Endodermal cell (in vitro differentiated cells): Measurements from ENCODE around the gene NOS1. TPM values are rescaled to one million over a fixed set of nuclear protein-coding genes. Genes with fewer than 3 reads are reported as not detected.
A peak's percentile ranks its signal among the peaks of the same experiment; 100 is the strongest.
"Not testable (repeated sequence)": the region's sequence is repeated elsewhere in the genome, so short reads cannot be mapped to it uniquely, and the experiment has no call there.

Experiments used
- DNase-seq: peaks from one replicate; pipeline ENCODE4 v3.0.0-alpha.2; 2017
- H3K27ac ChIP-seq: 2 replicates; pipeline ENCODE4 v1.5.1; 2013; ENCODE audit warnings: mild to moderate bottlenecking, low read depth, low read length, moderate library complexity
- H3K27me3 ChIP-seq: 2 replicates; pipeline ENCODE4 v1.6.1; 2013; ENCODE audit warnings: mild to moderate bottlenecking, low read length, moderate library complexity; ENCODE audit not compliant: insufficient read depth, control insufficient read depth, poor library complexity, severe bottlenecking
- H3K36me3 ChIP-seq: 2 replicates; pipeline ENCODE4 v1.7.0; 2013; ENCODE audit warnings: mild to moderate bottlenecking, low read length, moderate library complexity; ENCODE audit not compliant: control insufficient read depth, insufficient read depth
- H3K4me1 ChIP-seq: one replicate; pipeline ENCODE4 v1.7.0; 2013; ENCODE audit warnings: low read length; ENCODE audit not compliant: control insufficient read depth, insufficient read depth
- H3K4me3 ChIP-seq: 2 replicates; pipeline ENCODE4 v1.5.1; 2013; ENCODE audit warnings: mild to moderate bottlenecking, low read length, moderate library complexity
- H3K9ac ChIP-seq: 2 replicates; pipeline ENCODE4 v1.6.1; 2013; ENCODE audit warnings: mild to moderate bottlenecking, low read length, moderate library complexity; ENCODE audit not compliant: poor library complexity, severe bottlenecking; ENCODE audit errors: extremely low read depth
- H3K9me3 ChIP-seq: 2 replicates; pipeline ENCODE4 v1.6.1; 2013; ENCODE audit warnings: mild to moderate bottlenecking, low read length, moderate library complexity; ENCODE audit not compliant: control insufficient read depth
- H3K27ac Mint-ChIP-seq: 2 replicates; pipeline ENCODE4 v1.8.0; 2020; ENCODE audit warnings: mixed read lengths
- H3K27me3 Mint-ChIP-seq: 2 replicates; pipeline ENCODE4 v1.8.0; 2021; ENCODE audit warnings: mild to moderate bottlenecking, mixed read lengths; ENCODE audit not compliant: insufficient read depth
- H3K36me3 Mint-ChIP-seq: 2 replicates; pipeline ENCODE4 v1.8.0; 2020; ENCODE audit warnings: low read depth, mixed read lengths
- H3K4me1 Mint-ChIP-seq: 2 replicates; pipeline ENCODE4 v1.8.0; 2020; ENCODE audit warnings: mixed read lengths
- H3K4me3 Mint-ChIP-seq: 2 replicates; pipeline ENCODE4 v1.8.0; 2020; ENCODE audit warnings: mild to moderate bottlenecking, moderate library complexity, mixed read lengths
- H3K9me3 Mint-ChIP-seq: 2 replicates; pipeline ENCODE4 v1.8.0; 2020; ENCODE audit warnings: mild to moderate bottlenecking, mixed read lengths
- WGBS, 2 experiments: methylation state at CpG; one replicate each; pipeline versions ENCODE4 v1.1.5 to v1.1.7; 2013; ENCODE audit warnings: missing lambda C conversion rate in 2 of 2, mixed read lengths in 1 of 2; ENCODE audit not compliant: insufficient coverage in 1 of 2, insufficient read length in 1 of 2; 5-methylcytosine and 5-hydroxymethylcytosine counted together
- total RNA-seq, 2 donors: library from RNA; stranded (reverse); fragmentation: NEBNext Ultra II Directional in 1 of 2; extraction: Animal tissue kit (Norgen Biotek cat#: 25700) in 1 of 2; gene quantifications; 2 replicates in 1 of 2; 3 replicates in 1 of 2; pipeline ENCODE4 v1.2.1, GENCODE V29; 2021
- TF ChIP-seq, protein P1 (sequence below): fragments of 200-600 bp; sonication (generic); conservative IDR thresholded peaks from 2 replicates; pipeline ENCODE4 v1.5.0; 2021; ENCODE audit warnings: antibody characterized with exemption, mild to moderate bottlenecking

The NOS1 gene
- total RNA-seq, 2 donors from 2014 or later: 0.33 to 0.88 TPM

DNA sequence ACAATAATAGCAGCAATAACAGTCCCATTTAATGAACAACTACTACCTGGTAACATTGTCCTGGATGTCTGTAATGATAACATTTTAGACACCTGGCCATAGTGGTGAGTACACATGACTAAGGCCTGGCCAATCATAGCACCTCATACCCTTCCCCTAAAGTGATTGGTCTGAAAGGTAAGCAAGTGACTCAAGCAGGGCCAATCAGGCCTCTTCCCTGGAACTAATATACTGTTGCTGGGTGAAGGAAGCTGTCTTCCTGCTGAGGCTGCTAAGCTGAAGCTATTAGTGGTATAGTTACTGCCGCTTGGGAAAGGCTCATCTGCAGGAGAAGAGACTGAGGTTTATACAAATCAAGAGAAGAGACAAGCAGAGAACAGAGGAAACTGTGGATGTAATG, 18.7 kb upstream of the NOS1 start:
- H3K4me3 Mint-ChIP-seq: no peak overlapping the region
- no peak overlapping the region for H3K4me3 ChIP-seq
- H3K27ac ChIP-seq: no peak overlapping the region
- DNase-seq: no peak
- peaks cover 3% of the 10 kb centered on the region for H3K27me3 ChIP-seq
- no peaks in the 10 kb centered on the region for H3K4me1 ChIP-seq
- TF ChIP-seq, protein P1, sequence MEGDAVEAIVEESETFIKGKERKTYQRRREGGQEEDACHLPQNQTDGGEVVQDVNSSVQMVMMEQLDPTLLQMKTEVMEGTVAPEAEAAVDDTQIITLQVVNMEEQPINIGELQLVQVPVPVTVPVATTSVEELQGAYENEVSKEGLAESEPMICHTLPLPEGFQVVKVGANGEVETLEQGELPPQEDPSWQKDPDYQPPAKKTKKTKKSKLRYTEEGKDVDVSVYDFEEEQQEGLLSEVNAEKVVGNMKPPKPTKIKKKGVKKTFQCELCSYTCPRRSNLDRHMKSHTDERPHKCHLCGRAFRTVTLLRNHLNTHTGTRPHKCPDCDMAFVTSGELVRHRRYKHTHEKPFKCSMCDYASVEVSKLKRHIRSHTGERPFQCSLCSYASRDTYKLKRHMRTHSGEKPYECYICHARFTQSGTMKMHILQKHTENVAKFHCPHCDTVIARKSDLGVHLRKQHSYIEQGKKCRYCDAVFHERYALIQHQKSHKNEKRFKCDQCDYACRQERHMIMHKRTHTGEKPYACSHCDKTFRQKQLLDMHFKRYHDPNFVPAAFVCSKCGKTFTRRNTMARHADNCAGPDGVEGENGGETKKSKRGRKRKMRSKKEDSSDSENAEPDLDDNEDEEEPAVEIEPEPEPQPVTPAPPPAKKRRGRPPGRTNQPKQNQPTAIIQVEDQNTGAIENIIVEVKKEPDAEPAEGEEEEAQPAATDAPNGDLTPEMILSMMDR: no peak
- no peak overlapping the region for H3K27ac Mint-ChIP-seq
- H3K9me3 Mint-ChIP-seq: peaks cover 10% of the 10 kb centered on the region
- H3K36me3 ChIP-seq: no peaks in the 10 kb centered on the region
- no peak overlapping the region for H3K9ac ChIP-seq
- H3K27me3 Mint-ChIP-seq: peaks cover 17% of the 10 kb centered on the region
- H3K36me3 Mint-ChIP-seq: no peaks in the 10 kb centered on the region
- no peaks in the 10 kb centered on the region for H3K9me3 ChIP-seq
- whole genome bisulfite sequencing, 2 experiments: 79 to 86% methylated on average over 1 of the region's 1 CpG
- no peaks in the 10 kb centered on the region for H3K4me1 Mint-ChIP-seq

DNA sequence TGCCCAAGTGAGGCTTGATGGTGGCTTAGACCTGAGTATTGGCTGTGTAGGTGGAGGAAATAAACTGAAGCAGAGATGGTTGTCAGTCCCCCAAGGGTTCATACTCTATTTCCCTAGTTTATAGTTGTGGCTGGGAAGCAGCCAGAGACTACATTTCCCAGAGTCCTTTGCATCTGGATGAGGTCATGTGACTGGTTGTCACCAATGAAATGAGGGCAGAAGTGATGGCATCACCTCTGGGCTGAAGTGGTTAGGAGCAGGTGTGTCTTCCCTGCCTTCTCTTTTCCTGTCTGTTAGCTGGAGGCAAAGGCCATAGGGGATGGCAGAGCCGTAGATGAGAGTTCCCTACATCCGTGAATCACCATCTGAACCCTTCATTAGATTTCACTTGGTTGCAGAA, 16.3 kb upstream of the NOS1 start:
- no peak overlapping the region for H3K27ac Mint-ChIP-seq
- no peak overlapping the region for H3K4me3 ChIP-seq
- H3K9ac ChIP-seq: no peak overlapping the region
- no peaks in the 10 kb centered on the region for H3K4me1 ChIP-seq
- H3K9me3 ChIP-seq: no peaks in the 10 kb centered on the region
- no peaks in the 10 kb centered on the region for H3K36me3 Mint-ChIP-seq
- no peaks in the 10 kb centered on the region for H3K36me3 ChIP-seq
- no peak overlapping the region for H3K4me3 Mint-ChIP-seq
- TF ChIP-seq, protein P1: no peak
- peaks cover 10% of the 10 kb centered on the region for H3K9me3 Mint-ChIP-seq
- H3K4me1 Mint-ChIP-seq: no peaks in the 10 kb centered on the region
- H3K27ac ChIP-seq: no peak overlapping the region
- DNase-seq: peak; percentile 80
- H3K27me3 ChIP-seq: peaks cover 8% of the 10 kb centered on the region
- H3K27me3 Mint-ChIP-seq: peaks cover 25% of the 10 kb centered on the region
- WGBS, 2 experiments: 92% methylated on average over 2 of the region's 2 CpGs; no CpG with 5 or more reads in 1 of the 2 experiments

DNA sequence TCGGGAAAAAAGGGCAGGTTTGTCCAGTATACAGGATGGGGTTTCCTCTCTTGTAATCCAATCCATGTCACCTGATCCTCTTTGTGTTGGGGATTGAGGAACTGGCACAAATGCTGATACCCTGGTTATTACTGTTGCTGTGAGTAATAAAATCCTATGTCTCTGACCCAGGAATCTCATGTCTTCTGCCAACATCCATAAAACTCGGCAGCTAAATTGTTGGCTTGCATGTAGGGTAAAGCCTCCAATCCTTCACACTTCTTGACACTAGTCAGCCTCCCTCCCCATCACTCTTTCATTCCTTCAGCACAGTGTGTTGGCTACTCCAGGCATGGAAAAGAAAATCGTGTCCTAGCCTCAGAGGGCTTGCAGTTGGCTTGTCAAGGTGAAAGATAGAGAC, 9.2 kb upstream of the NOS1 start:
- peaks cover 3% of the 10 kb centered on the region for H3K9me3 Mint-ChIP-seq
- H3K27me3 Mint-ChIP-seq: peaks cover 27% of the 10 kb centered on the region
- H3K27ac Mint-ChIP-seq: no peak overlapping the region
- Histone ChIP-seq H3K9me3 (no peaks in the 10 kb centered on the region), H3K27me3 (peaks cover 23% of the 10 kb centered on the region), H3K4me1 (no peaks in the 10 kb centered on the region), H3K36me3 (no peaks in the 10 kb centered on the region), H3K4me3 (no peak overlapping the region), H3K9ac (no peak overlapping the region), H3K27ac (no peak overlapping the region)
- H3K4me3 Mint-ChIP-seq: no peak overlapping the region
- H3K36me3 Mint-ChIP-seq: no peaks in the 10 kb centered on the region
- WGBS, 2 experiments: 67% methylated on average over 3 of the region's 3 CpGs
- TF ChIP-seq, protein P1: no peak
- no peaks in the 10 kb centered on the region for H3K4me1 Mint-ChIP-seq
- no peak for DNase-seq

DNA sequence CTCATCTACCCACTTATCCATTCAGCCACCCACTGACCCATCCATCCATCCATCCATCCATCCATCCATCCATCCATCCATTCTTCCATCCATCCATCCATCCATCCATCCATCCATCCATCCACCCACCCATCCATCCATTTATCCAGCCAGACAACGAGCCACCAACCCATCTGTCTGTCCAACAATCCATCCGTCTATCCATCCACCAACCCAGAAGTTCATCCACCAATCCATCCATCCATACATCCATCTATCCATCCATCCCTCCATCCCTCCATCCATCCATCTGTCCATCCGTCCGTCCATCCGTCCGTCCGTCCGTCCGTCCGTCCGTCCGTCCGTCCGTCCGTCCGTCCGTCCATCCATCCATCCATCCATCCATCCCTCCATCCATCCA, 8.6 kb upstream of the NOS1 start:
- not testable (repeated sequence) for H3K36me3 Mint-ChIP-seq, H3K27ac Mint-ChIP-seq, H3K27ac ChIP-seq, H3K9me3 ChIP-seq, H3K9ac ChIP-seq, H3K4me3 ChIP-seq, H3K9me3 Mint-ChIP-seq, DNase-seq, H3K4me3 Mint-ChIP-seq, H3K4me1 ChIP-seq, H3K4me1 Mint-ChIP-seq, H3K36me3 ChIP-seq
- H3K27me3 Mint-ChIP-seq: peaks cover 33% of the 10 kb centered on the region
- peaks cover 23% of the 10 kb centered on the region for H3K27me3 ChIP-seq
- WGBS, 2 experiments: 58 to 86% methylated on average over 5 to 17 of the region's 17 CpGs
